Measurements from ENCODE around the gene CD69. TPM values are rescaled to one million over a fixed set of nuclear protein-coding genes. Genes with fewer than 3 reads are reported as not detected.

The CD69 gene
- total RNA-seq, 1 experiment from 2014 or later, result not detected

- no peak overlapping the region for H3T11ph ChIP-seq (ENCODE audit: low read length)
- H3K9ac ChIP-seq (ENCODE audit: extremely low read depth, insufficient read length, low read length), result no peak overlapping the region
- no peak overlapping the region for H3K56ac ChIP-seq (ENCODE audit: insufficient read length, low read depth, low read length)
- H3K79me2 ChIP-seq (ENCODE audit: insufficient read depth, low read length), result no peaks in the 10 kb centered on the region
- no peaks in the 10 kb centered on the region for H3K27me3 Mint-ChIP-seq (ENCODE audit: low read depth)
- no peak overlapping the region for H2BK5ac ChIP-seq (ENCODE audit: insufficient read length, low read length)
- H4K5ac ChIP-seq (ENCODE audit: insufficient read length, low read depth, low read length), result no peak overlapping the region
- H3K9me3 ChIP-seq (ENCODE audit: control insufficient read depth, low read depth, low read length), result no peaks in the 10 kb centered on the region
- H2AK5ac ChIP-seq (ENCODE audit: insufficient read length, low read length), result no peak overlapping the region
- H3K14ac ChIP-seq (ENCODE audit: insufficient read depth, low read length), result no peak overlapping the region
- H3K18ac ChIP-seq (ENCODE audit: insufficient read length, low read depth, low read length), result no peak overlapping the region
- TF ChIP-seq CTCF (conservative IDR thresholded peaks at IDR 0.05), result no peak
- no peak overlapping the region for H4K8ac ChIP-seq (replicated peaks; ENCODE audit: insufficient read length, low read depth, low read length)
- no peak for DNase-seq
- H3K36me3 Mint-ChIP-seq (ENCODE audit: insufficient read depth in 1 of 3, low read depth in 3 of 3), result peaks cover 0 to 4% (median 2%) of the 10 kb centered on the region in 3 experiments; a peak in 4 of 7 replicates
- no peak overlapping the region for H3K4me3 Mint-ChIP-seq
- no peak overlapping the region for H3K27ac ChIP-seq (ENCODE audit: insufficient read length, low read depth, low read length)
- H3K79me1 ChIP-seq (ENCODE audit: insufficient read depth, low read depth, low read length, poor library complexity, severe bottlenecking), result no peaks in the 10 kb centered on the region
- H3K4me2 ChIP-seq (ENCODE audit: insufficient read depth, insufficient read length, low read length), result no peak overlapping the region
- H2BK120ac ChIP-seq (ENCODE audit: low read depth, low read length, poor library complexity, severe bottlenecking), result no peak overlapping the region
- H3K4me1 ChIP-seq (ENCODE audit: insufficient read depth, low read length), result peaks cover 5% of the 10 kb centered on the region; the same call in 1 of the 2 replicates
- peaks cover 40 to 52% of the 10 kb centered on the region in 2 experiments for H3K4me1 Mint-ChIP-seq
- no peaks in the 10 kb centered on the region for H3K23me2 ChIP-seq (ENCODE audit: insufficient read length, low read depth, low read length, poor library complexity, severe bottlenecking)
- H3K4ac ChIP-seq (ENCODE audit: low read depth, low read length), result no peak overlapping the region
- H2AFZ ChIP-seq (ENCODE audit: low read length), result no peak overlapping the region
- H4K20me1 ChIP-seq (ENCODE audit: control insufficient read depth, insufficient read depth, insufficient read length), result no peaks in the 10 kb centered on the region
- H2BK15ac ChIP-seq (ENCODE audit: low read depth, low read length), result no peak overlapping the region
- no peak overlapping the region for H2BK12ac ChIP-seq (ENCODE audit: insufficient read length, low read depth, low read length)
- no peak overlapping the region for H3K27ac Mint-ChIP-seq
- no peak overlapping the region for H3K23ac ChIP-seq (ENCODE audit: insufficient read length, low read depth, low read length)
- H3K27me3 ChIP-seq (ENCODE audit: insufficient read depth, low read length), result no peaks in the 10 kb centered on the region
- H4K91ac ChIP-seq (ENCODE audit: insufficient read length, low read depth, low read length), result no peak overlapping the region
- WGBS (ENCODE audit: extremely low coverage, insufficient read length, low lambda C conversion rate), result no CpG with 5 or more reads among the region's 4 CpGs
- H3K9me3 Mint-ChIP-seq, result no peaks in the 10 kb centered on the region; a peak in 1 of 5 replicates
- no peak overlapping the region for H2BK20ac ChIP-seq (ENCODE audit: low read depth, low read length, poor library complexity, severe bottlenecking)
Observed at GRCh38 chr12:9779209-9779608, 18.5 kb upstream of the CD69 start.

Measured in H9 (cell line).